22Rv1 (cell line): ENCODE data around the gene SLC15A3.

Experiments used
- ZFX ChIP-seq: fragments of 450-650 bp; IDR thresholded peaks from 2 replicates; pipeline ENCODE4 v1.6.1; 2017; ENCODE audit warnings: antibody characterized with exemption, borderline replicate concordance
- TF ChIP-seq, protein P1 (sequence below): fragments of 450-650 bp; IDR thresholded peaks from 2 replicates; pipeline ENCODE4 v1.5.1; 2017; ENCODE audit warnings: mild to moderate bottlenecking

DNA sequence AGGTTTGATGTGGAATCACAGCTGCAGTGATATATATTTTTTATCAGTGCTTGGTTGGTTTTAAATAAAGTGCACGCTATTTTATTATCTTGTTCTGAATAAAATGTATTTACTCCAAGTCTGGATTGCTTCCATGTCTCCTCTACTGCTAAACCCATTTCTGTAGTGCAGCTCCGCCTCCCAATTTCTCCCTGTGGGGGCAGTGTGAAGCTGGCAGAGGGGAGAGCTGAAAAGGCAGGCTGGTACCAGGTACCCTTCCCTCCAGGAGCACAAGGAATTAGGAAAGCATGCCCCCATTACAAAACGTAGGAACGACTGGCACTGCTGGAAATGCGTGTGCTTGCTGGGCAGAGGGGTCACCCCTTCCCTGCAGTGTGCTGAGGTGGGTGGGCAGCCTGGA is 28.6 kb downstream of the SLC15A3 start:
- TF ChIP-seq, protein P1, sequence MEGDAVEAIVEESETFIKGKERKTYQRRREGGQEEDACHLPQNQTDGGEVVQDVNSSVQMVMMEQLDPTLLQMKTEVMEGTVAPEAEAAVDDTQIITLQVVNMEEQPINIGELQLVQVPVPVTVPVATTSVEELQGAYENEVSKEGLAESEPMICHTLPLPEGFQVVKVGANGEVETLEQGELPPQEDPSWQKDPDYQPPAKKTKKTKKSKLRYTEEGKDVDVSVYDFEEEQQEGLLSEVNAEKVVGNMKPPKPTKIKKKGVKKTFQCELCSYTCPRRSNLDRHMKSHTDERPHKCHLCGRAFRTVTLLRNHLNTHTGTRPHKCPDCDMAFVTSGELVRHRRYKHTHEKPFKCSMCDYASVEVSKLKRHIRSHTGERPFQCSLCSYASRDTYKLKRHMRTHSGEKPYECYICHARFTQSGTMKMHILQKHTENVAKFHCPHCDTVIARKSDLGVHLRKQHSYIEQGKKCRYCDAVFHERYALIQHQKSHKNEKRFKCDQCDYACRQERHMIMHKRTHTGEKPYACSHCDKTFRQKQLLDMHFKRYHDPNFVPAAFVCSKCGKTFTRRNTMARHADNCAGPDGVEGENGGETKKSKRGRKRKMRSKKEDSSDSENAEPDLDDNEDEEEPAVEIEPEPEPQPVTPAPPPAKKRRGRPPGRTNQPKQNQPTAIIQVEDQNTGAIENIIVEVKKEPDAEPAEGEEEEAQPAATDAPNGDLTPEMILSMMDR, result no peak
- TF ChIP-seq ZFX, result no peak
